Measurements from ENCODE around the gene IL13. TPM values are rescaled to one million over a fixed set of nuclear protein-coding genes. Genes with fewer than 3 reads are reported as not detected.

Gene IL13
- total RNA-seq, 2 experiments from 2014 or later: not detected

DNA sequence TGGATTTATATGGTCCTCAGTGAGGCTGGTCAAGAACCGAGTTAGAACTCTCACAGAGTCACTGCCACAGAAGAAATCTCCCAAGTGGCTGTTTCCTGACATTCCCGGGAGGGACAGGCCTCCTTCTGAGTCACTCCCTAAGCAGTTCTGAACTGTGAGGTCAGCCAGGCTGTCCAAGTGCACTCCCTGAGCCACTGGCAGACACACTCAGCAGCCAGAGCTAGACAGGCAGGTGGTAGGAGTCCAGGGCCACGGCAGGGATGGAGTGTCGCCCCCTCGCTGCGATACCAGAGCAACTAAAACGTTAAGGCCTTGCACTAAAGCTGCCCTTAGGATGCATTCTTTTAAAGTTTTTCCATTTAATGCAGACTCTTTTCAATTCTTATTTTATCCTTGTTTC is 19.2 kb downstream of the IL13 start:
- no TSS peak for BruUV-seq (replicated peaks)
- no peak for DNase-seq (ENCODE audit: low spot score)
- Histone ChIP-seq H3K4me2 (ENCODE audit: low read length) (no peak overlapping the region), H3K4me1 (ENCODE audit: insufficient read depth, low read length, poor library complexity, severe bottlenecking) (peaks cover 13% of the 10 kb centered on the region), H3K79me2 (ENCODE audit: insufficient read depth, low read depth, low read length) (no peaks in the 10 kb centered on the region), H3K9me3 (ENCODE audit: low read length) (no peaks in the 10 kb centered on the region), H2AFZ (ENCODE audit: low read length) (no peak overlapping the region), H3K4me3 (ENCODE audit: low read depth, low read length, poor library complexity, severe bottlenecking) (no peak overlapping the region), H3K27ac (ENCODE audit: low read depth, low read length, poor library complexity, severe bottlenecking) (no peak overlapping the region), H4K20me1 (ENCODE audit: insufficient read depth, low read length) (no peaks in the 10 kb centered on the region), H3K36me3 (ENCODE audit: insufficient read depth, low read length) (no peaks in the 10 kb centered on the region), H3K9me2 (ENCODE audit: insufficient read depth, low read length) (no peaks in the 10 kb centered on the region)
- TF ChIP-seq, protein P1, sequence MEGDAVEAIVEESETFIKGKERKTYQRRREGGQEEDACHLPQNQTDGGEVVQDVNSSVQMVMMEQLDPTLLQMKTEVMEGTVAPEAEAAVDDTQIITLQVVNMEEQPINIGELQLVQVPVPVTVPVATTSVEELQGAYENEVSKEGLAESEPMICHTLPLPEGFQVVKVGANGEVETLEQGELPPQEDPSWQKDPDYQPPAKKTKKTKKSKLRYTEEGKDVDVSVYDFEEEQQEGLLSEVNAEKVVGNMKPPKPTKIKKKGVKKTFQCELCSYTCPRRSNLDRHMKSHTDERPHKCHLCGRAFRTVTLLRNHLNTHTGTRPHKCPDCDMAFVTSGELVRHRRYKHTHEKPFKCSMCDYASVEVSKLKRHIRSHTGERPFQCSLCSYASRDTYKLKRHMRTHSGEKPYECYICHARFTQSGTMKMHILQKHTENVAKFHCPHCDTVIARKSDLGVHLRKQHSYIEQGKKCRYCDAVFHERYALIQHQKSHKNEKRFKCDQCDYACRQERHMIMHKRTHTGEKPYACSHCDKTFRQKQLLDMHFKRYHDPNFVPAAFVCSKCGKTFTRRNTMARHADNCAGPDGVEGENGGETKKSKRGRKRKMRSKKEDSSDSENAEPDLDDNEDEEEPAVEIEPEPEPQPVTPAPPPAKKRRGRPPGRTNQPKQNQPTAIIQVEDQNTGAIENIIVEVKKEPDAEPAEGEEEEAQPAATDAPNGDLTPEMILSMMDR (conservative IDR thresholded peaks at IDR 0.05; ENCODE audit: low read length): no peak
- TF ChIP-seq EZH2phosphoT487 (IDR thresholded peaks at IDR 0.05; ENCODE audit: borderline replicate concordance, low read depth, low read length): no peak
- intact Hi-C loops (cut with micrococcal nuclease; ENCODE audit: unreplicated experiment): no loop called here
- ChIA-PET POLR2A (interaction anchor here (0.5 to 0.6 kb wide), 2 partner anchors 44 to 527 kb away, joined by 3 to 4 read pairs; no protein-coding TSS in a partner anchor), CTCF (ENCODE audit: unreplicated experiment) (no interaction called here)

DNA sequence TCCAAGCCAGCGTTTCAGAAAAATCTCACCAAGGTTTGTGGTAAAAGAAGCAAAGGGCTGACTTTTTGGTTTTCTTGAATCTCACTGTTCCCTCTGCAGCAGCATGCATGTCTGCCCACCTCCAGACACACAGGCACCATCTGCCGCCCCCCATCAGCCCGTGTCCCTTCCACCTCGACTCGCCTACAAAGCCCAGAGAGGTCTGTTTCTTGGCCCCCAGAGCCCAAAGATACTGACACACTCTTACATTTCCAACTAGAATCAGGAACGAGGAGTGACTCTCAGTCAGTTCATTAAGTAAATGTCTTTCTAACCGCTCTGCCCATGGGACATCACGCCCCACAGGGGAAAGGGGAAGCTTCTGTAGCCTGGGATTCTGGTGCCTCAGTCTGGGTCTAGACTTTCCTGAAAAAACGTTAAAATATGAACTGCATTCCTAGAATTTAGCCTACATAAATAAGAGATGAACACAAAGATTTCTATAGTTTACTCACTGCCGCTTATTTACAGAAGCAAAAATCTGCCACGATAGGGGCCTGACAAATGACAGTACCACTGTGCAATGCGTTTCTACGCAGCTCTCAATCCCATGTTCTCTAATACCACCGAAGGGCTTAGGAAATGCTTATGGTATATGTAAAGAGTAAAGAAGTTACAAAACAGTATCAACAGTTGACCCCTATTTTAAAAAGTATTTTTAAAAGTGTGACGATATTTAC is 19.9 kb downstream of the IL13 start:
- POLR2A ChIA-PET: interaction anchor here (0.5 kb wide), 1 partner anchor 527 kb away, joined by 4 read pairs; no protein-coding TSS in a partner anchor
- TF ChIP-seq EZH2phosphoT487 (IDR thresholded peaks at IDR 0.05; ENCODE audit: borderline replicate concordance, low read depth, low read length): no peak
- TF ChIP-seq, protein P1 (conservative IDR thresholded peaks at IDR 0.05; ENCODE audit: low read length): no peak
- H3K4me2 ChIP-seq (ENCODE audit: low read length): no peak overlapping the region
- H3K9me3 ChIP-seq (ENCODE audit: low read length): no peaks in the 10 kb centered on the region
- no TSS peak for BruUV-seq (replicated peaks)
- no peaks in the 10 kb centered on the region for H3K79me2 ChIP-seq (ENCODE audit: insufficient read depth, low read depth, low read length)
- DNase-seq (ENCODE audit: low spot score): no peak
- H3K9me2 ChIP-seq (ENCODE audit: insufficient read depth, low read length): no peaks in the 10 kb centered on the region
- H4K20me1 ChIP-seq (ENCODE audit: insufficient read depth, low read length): no peaks in the 10 kb centered on the region
- intact Hi-C loops (cut with micrococcal nuclease; ENCODE audit: unreplicated experiment): no loop called here
- CTCF ChIA-PET (ENCODE audit: unreplicated experiment): no interaction called here
- no peaks in the 10 kb centered on the region for H3K36me3 ChIP-seq (ENCODE audit: insufficient read depth, low read length)
- H3K4me1 ChIP-seq (ENCODE audit: insufficient read depth, low read length, poor library complexity, severe bottlenecking): peaks cover 14% of the 10 kb centered on the region
- no peak overlapping the region for H2AFZ ChIP-seq (ENCODE audit: low read length)
- no peak overlapping the region for H3K27ac ChIP-seq (ENCODE audit: low read depth, low read length, poor library complexity, severe bottlenecking)
- no peak overlapping the region for H3K4me3 ChIP-seq (ENCODE audit: low read depth, low read length, poor library complexity, severe bottlenecking)

DNA sequence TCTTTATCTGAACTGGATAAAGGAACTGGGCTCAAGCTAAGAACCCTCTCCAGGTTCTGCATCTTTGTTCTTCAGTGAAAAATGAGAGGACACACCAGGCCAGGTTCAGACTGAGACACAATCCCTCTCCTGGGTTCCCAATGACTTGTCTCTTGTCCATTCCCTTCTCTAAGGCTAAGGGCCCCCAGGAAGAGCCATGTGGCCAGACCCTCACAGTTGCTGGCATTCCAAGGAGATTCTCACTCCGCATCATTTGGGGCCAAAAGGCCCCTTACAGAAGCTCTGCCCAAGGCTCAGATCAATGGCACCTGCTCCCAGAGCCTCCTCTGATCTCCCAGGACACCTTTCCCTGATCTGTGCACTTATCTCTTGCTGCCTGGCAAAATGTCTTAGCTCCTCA is 20.8 kb downstream of the IL13 start:
- H3K4me1 ChIP-seq (ENCODE audit: insufficient read depth, low read length, poor library complexity, severe bottlenecking): peaks cover 14% of the 10 kb centered on the region
- H3K4me3 ChIP-seq (ENCODE audit: low read depth, low read length, poor library complexity, severe bottlenecking): no peak overlapping the region
- ChIA-PET POLR2A (no interaction called here), CTCF (ENCODE audit: unreplicated experiment) (no interaction called here)
- no peaks in the 10 kb centered on the region for H3K9me3 ChIP-seq (ENCODE audit: low read length)
- no peaks in the 10 kb centered on the region for H3K36me3 ChIP-seq (ENCODE audit: insufficient read depth, low read length)
- no peak overlapping the region for H3K4me2 ChIP-seq (ENCODE audit: low read length)
- H3K9me2 ChIP-seq (ENCODE audit: insufficient read depth, low read length): no peaks in the 10 kb centered on the region
- H3K27ac ChIP-seq (ENCODE audit: low read depth, low read length, poor library complexity, severe bottlenecking): no peak overlapping the region
- H2AFZ ChIP-seq (ENCODE audit: low read length): no peak overlapping the region
- no peak for DNase-seq (ENCODE audit: low spot score)
- H3K79me2 ChIP-seq (ENCODE audit: insufficient read depth, low read depth, low read length): no peaks in the 10 kb centered on the region
- no TSS peak for BruUV-seq (replicated peaks)
- intact Hi-C loops (cut with micrococcal nuclease; ENCODE audit: unreplicated experiment): no loop called here
- no peak for TF ChIP-seq EZH2phosphoT487 (IDR thresholded peaks at IDR 0.05; ENCODE audit: borderline replicate concordance, low read depth, low read length)
- TF ChIP-seq, protein P1 (conservative IDR thresholded peaks at IDR 0.05; ENCODE audit: low read length): no peak
- H4K20me1 ChIP-seq (ENCODE audit: insufficient read depth, low read length): no peaks in the 10 kb centered on the region
